HG03558 (cell line): ENCODE data around the gene ARID1B.

ENCODE experiments used
- ATAC-seq: cut with Tn5 transposase; IDR thresholded peaks from one replicate; pipeline ENCODE4 v1.9.1; 2021; ENCODE audit warnings: moderate number of reproducible peaks; ENCODE audit not compliant: unreplicated experiment; ENCODE audit errors: extremely low read depth

Gene ARID1B

GRCh38 chr6:157060440-157060952 is 283.3 kb downstream of the ARID1B start:
- ATAC-seq, result no peak

- ATAC-seq, result no peak
These were observed 284.8 kb downstream of the ARID1B start for GRCh38 chr6:157061770-157062594.

- no peak for ATAC-seq
These were observed 286.2 kb downstream of the ARID1B start for GRCh38 chr6:157063176-157063905.

- no peak for ATAC-seq
These were observed 286.7 kb downstream of the ARID1B start for GRCh38 chr6:157063923-157064322.

- ATAC-seq, result no peak
These were observed 287.3 kb downstream of the ARID1B start for GRCh38 chr6:157064502-157064901.

GRCh38 chr6:157065366-157065765 is 288.2 kb downstream of the ARID1B start:
- no peak for ATAC-seq

- ATAC-seq, result no peak
These were observed 289.8 kb downstream of the ARID1B start for GRCh38 chr6:157066781-157067491.

GRCh38 chr6:157067507-157067906 is 290.3 kb downstream of the ARID1B start:
- no peak for ATAC-seq

- ATAC-seq, result peak; percentile 96
These were observed 291.6 kb downstream of the ARID1B start for GRCh38 chr6:157068691-157069324.

GRCh38 chr6:157069585-157069984 is 292.4 kb downstream of the ARID1B start:
- no peak for ATAC-seq

- no peak for ATAC-seq
These were observed 293.4 kb downstream of the ARID1B start for GRCh38 chr6:157070403-157071107.

GRCh38 chr6:157072128-157072527 is 294.9 kb downstream of the ARID1B start:
- ATAC-seq, result no peak

- no peak for ATAC-seq
These were observed 296.4 kb downstream of the ARID1B start for GRCh38 chr6:157073596-157073995.

- ATAC-seq, result no peak
These were observed 297.8 kb downstream of the ARID1B start for GRCh38 chr6:157074969-157075368.

GRCh38 chr6:157075549-157076450 is 298.6 kb downstream of the ARID1B start:
- ATAC-seq, result peak; percentile 83

GRCh38 chr6:157076451-157076822 is 299.3 kb downstream of the ARID1B start:
- ATAC-seq, result no peak

- no peak for ATAC-seq
These were observed 300.1 kb downstream of the ARID1B start for GRCh38 chr6:157077251-157077650.

GRCh38 chr6:157078326-157078725 is 301.1 kb downstream of the ARID1B start:
- no peak for ATAC-seq

GRCh38 chr6:157079277-157079676 is 302.1 kb downstream of the ARID1B start:
- ATAC-seq, result no peak
